Measurements from ENCODE around the gene PSG3. TPM values are rescaled to one million over a fixed set of nuclear protein-coding genes. Genes with fewer than 3 reads are reported as not detected.
"Not testable (repeated sequence)": the region's sequence is repeated elsewhere in the genome, so short reads cannot be mapped to it uniquely, and the experiment has no call there.

PSG3 gene
- total RNA-seq, 1 experiment from 2014 or later: not detected

DNA sequence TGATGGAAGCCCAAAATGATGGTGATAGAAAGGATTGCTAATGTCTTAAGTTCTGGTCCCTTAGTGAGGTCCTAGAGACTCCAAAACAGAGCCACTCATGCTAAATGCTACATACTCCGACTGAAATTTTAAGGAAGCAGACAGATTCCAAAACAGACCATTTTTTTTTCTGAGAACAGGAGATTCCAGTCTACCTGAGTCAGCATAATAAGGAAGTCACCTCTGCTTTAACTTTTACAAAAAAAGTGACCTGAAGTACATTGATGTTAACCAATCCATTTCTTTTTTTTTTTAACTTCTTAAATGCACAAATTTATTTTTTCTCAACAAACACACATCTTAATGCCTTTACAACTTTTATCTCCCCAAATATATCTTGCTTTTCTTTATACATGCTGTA, 65.7 kb downstream of the PSG3 start:
- intact Hi-C loops (cut with micrococcal nuclease); H3K9me2 ChIP-seq (ENCODE audit: insufficient read depth); H2AFZ ChIP-seq (ENCODE audit: low read depth, low read length, poor library complexity, severe bottlenecking); H3K9ac ChIP-seq (ENCODE audit: low read length); H3K9me3 ChIP-seq (ENCODE audit: control insufficient read depth in 1 of 2, insufficient read depth in 1 of 2, low read depth in 1 of 2, low read length in 2 of 2); DNase-seq (ENCODE audit: low read depth, low spot score); H3K4me3 ChIP-seq (replicated peaks in 1 of 2; ENCODE audit: low read depth in 1 of 2, low read length in 2 of 2); POLR2A ChIA-PET; H4K20me1 ChIP-seq (ENCODE audit: insufficient read depth); H3K4me2 ChIP-seq (ENCODE audit: low read length); H3K36me3 ChIP-seq (ENCODE audit: control insufficient read depth in 1 of 2, insufficient read depth in 2 of 2, low read length in 2 of 2); H3K27ac ChIP-seq (ENCODE audit: low read depth, low read length); H3K27me3 ChIP-seq (ENCODE audit: insufficient read depth, low read length); BruUV-seq (replicated peaks); CTCF ChIA-PET; H3K4me1 ChIP-seq (ENCODE audit: control insufficient read depth in 1 of 2, insufficient read depth in 2 of 2, low read length in 2 of 2); RAD21 ChIA-PET (ENCODE audit: low non-redundant PET in 1 of 2, low total read pairs in 2 of 2, uncharacterized antibody in 2 of 2, unreplicated experiment in 2 of 2); H3K79me2 ChIP-seq (ENCODE audit: insufficient read depth, low read length); ATAC-seq: not testable (repeated sequence)

Other genes starting within 250 kb of the PSG3 start
- gene CEACAM1, start 212.0 kb downstream of the PSG3 start, total RNA-seq (2021; ENCODE audit: unreplicated experiment): 1.2 TPM
- not detected for gene CEACAM8, start 145.6 kb downstream of the PSG3 start, total RNA-seq (2021; ENCODE audit: unreplicated experiment)
- not detected for gene PSG8, start 25.2 kb upstream of the PSG3 start, total RNA-seq (2021; ENCODE audit: unreplicated experiment)
- gene PSG1, start 139.2 kb upstream of the PSG3 start, total RNA-seq (2021; ENCODE audit: unreplicated experiment): not detected
- gene PSG6, start 177.4 kb upstream of the PSG3 start, total RNA-seq (2021; ENCODE audit: unreplicated experiment): not detected
- not detected for gene PSG7, start 196.7 kb upstream of the PSG3 start, total RNA-seq (2021; ENCODE audit: unreplicated experiment)